Upper lobe of left lung (tissue), 6 donors: Measurements from ENCODE around the gene SOCS7. TPM values are rescaled to one million over a fixed set of nuclear protein-coding genes. Genes with fewer than 3 reads are reported as not detected.

Source experiments
- ATAC-seq, 2 donors: fragments of 200-7000 bp; cut with Tn5 transposase; one replicate each; pipeline ENCODE4 v1.9.1; 2022; ENCODE audit warnings: mild to moderate bottlenecking in 2 of 2, moderate library complexity in 2 of 2; ENCODE audit not compliant: low FRiP score in 2 of 2
- DNase-seq, 2 donors: peaks; one replicate each; pipeline ENCODE4 v3.0.0-alpha.2; 2019 to 2020
- H3K27ac ChIP-seq, 4 donors: fragments of 200-600 bp; sonication (generic); one replicate each; pipeline ENCODE4 v1.5.1; 2016 to 2019
- H3K27me3 ChIP-seq, 4 donors: fragments of 200-600 bp; sonication (generic); one replicate each; pipeline ENCODE4 v1.5.1; 2017 to 2019
- H3K36me3 ChIP-seq, 4 donors: fragments of 200-600 bp; sonication (generic); one replicate each; pipeline ENCODE4 v1.5.1; 2016 to 2019
- H3K4me1 ChIP-seq, 4 donors: fragments of 200-600 bp; sonication (generic); one replicate each; pipeline ENCODE4 v1.5.1; 2018 to 2019
- H3K4me3 ChIP-seq, 4 donors: fragments of 200-600 bp; sonication (generic); one replicate each; pipeline ENCODE4 v1.5.1; 2017 to 2019; ENCODE audit warnings: mild to moderate bottlenecking in 2 of 4, moderate library complexity in 1 of 4
- H3K9me3 ChIP-seq, 4 donors: fragments of 200-600 bp; sonication (generic); one replicate each; pipeline ENCODE4 v1.5.1; 2018 to 2019
- EP300 ChIP-seq, 4 donors: sonication (generic); formaldehyde crosslinking; IDR thresholded peaks; one replicate each; pipeline ENCODE4 v1.5.1; 2017; ENCODE audit warnings: antibody characterized with exemption in 4 of 4, control low read depth in 2 of 4
- POLR2A ChIP-seq, 4 donors: fragments of 450-650 bp; IDR thresholded peaks; one replicate each; pipeline ENCODE4 v1.5.1; 2016 to 2017; ENCODE audit warnings: antibody characterized with exemption in 4 of 4, mild to moderate bottlenecking in 2 of 4
- POLR2AphosphoS5 ChIP-seq, 2 donors: sonication (generic); formaldehyde crosslinking; IDR thresholded peaks; one replicate each; pipeline ENCODE4 v1.5.1; 2017; ENCODE audit warnings: antibody characterized with exemption in 2 of 2
- WGBS, 2 donors: methylation state at CpG; one replicate each; pipeline ENCODE4 v1.1.5; 2017 to 2018; 5-methylcytosine and 5-hydroxymethylcytosine counted together
- total RNA-seq, 6 donors: library from RNA; depleted of rRNA in 4 of 6; stranded (reverse); fragments of >200 nt in 4 of 6; gene quantifications; one replicate each; pipeline versions ENCODE4 v1.1.0 to v1.2.1, GENCODE V29; 2016 to 2021
- TF ChIP-seq, protein P1 (sequence below), 6 experiments: fragments of 450-650 bp in 4 of 6; fragments of 200-600 bp in 2 of 6; sonication (generic) in 2 of 6; IDR thresholded peaks; one replicate each; pipeline ENCODE4 v1.5.1; 2016 to 2019; ENCODE audit warnings: antibody characterized with exemption in 6 of 6
- donor health status: DM: no; HTN: no; CAD: no; lungs with moderate emphysema.
- donor health status: DM: no; HTN: yes; CAD: no; lungs with severe emphysema.

SOCS7 gene
- total RNA-seq, 6 donors from 2014 or later, result 17.5 to 40.4 (median 23.3) TPM

DNA sequence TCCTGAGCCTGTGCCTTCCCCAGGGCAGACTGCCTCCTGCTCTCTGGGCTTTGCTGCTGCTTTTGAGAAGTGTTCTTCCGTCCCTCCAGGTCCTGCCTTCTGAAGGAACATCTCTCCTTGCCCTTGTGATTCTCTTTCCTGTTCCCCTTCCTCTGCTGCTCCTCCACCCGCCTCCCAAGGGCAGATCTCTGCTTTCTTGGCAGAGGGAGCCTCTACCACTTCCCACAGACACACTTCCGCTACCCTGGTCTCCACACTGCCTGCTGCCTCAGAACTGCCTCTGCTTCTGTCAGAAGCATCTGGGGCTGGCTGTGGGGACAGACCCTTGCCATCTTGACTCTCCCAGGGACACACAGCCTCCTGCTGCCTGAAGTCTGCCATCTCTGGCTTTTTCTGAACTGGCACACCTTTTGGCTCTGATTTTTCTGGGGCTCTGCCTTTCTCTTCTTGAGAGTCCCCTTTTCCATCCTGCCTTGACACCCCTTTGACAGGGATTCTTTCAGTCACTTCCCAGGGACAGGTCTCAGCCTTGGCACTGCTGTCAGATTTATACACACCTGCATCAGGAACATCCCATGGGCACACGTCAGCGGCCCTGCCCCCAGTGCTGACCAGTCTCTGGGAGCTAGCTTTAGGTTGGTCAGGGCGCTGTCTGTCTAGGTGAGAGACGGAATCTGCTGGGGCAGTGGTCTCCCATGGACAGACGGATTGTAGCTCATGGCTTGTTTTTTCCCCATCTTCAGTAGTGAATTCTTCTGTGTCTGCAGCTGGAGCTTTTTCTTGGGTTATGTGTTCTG is 24.4 kb upstream of the SOCS7 start:
- ATAC-seq, result peak in 1 of 2 donors; percentile 66
- Histone ChIP-seq H3K27ac (peak overlapping the region in 1 of 4 donors; percentile 41), H3K36me3 (peaks cover 0 to 15% (median 4%) of the 10 kb centered on the region in 4 donors), H3K4me1 (peaks cover 0 to 19% (median 13%) of the 10 kb centered on the region in 4 donors), H3K4me3 (no peak overlapping the region), H3K9me3 (no peaks in the 10 kb centered on the region), H3K27me3 (no peaks in the 10 kb centered on the region)
- DNase-seq, result peak in 1 of 2 donors; percentile 32
- 38 to 71% methylated on average over 4 to 6 of the region's 8 CpGs for WGBS, 2 donors
- no peak for TF ChIP-seq POLR2A (IDR thresholded peaks at IDR 0.05)
- TF ChIP-seq, protein P1, sequence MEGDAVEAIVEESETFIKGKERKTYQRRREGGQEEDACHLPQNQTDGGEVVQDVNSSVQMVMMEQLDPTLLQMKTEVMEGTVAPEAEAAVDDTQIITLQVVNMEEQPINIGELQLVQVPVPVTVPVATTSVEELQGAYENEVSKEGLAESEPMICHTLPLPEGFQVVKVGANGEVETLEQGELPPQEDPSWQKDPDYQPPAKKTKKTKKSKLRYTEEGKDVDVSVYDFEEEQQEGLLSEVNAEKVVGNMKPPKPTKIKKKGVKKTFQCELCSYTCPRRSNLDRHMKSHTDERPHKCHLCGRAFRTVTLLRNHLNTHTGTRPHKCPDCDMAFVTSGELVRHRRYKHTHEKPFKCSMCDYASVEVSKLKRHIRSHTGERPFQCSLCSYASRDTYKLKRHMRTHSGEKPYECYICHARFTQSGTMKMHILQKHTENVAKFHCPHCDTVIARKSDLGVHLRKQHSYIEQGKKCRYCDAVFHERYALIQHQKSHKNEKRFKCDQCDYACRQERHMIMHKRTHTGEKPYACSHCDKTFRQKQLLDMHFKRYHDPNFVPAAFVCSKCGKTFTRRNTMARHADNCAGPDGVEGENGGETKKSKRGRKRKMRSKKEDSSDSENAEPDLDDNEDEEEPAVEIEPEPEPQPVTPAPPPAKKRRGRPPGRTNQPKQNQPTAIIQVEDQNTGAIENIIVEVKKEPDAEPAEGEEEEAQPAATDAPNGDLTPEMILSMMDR (IDR thresholded peaks at IDR 0.05), result no peak
- no peak for TF ChIP-seq POLR2AphosphoS5 (IDR thresholded peaks at IDR 0.05)
- TF ChIP-seq EP300 (IDR thresholded peaks at IDR 0.05), result no peak

DNA sequence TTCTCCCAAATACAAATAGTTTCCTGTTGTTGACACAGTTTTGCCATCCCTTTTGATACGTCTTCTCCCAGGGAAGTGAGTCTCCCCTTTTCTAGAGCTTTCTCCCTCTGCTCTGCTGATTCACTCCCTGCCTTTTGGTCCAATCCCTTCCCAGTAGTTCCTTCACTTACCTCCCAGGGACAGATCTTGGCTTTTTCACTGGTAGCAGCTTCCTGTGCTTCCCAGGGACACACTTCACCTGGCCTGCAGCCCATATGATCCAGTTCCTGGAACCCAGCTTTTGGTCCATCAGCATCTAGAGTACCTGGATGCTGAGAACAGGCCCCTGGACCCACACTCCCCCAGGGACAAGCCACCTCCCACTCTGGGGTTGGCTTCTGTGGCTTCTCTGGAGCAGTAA is 23.7 kb upstream of the SOCS7 start:
- TF ChIP-seq POLR2A (IDR thresholded peaks at IDR 0.05) (no peak), POLR2AphosphoS5 (IDR thresholded peaks at IDR 0.05) (no peak)
- no peaks in the 10 kb centered on the region for H3K9me3 ChIP-seq
- peaks cover 0 to 8% (median 3%) of the 10 kb centered on the region in 4 donors for H3K36me3 ChIP-seq
- WGBS, 2 donors, result 38 to 60% methylated on average over 1 of the region's 1 CpG
- DNase-seq, result no peak
- no peaks in the 10 kb centered on the region for H3K27me3 ChIP-seq
- no peak overlapping the region for H3K4me3 ChIP-seq
- H3K4me1 ChIP-seq, result peaks cover 0 to 19% (median 13%) of the 10 kb centered on the region in 4 donors
- no peak for ATAC-seq
- H3K27ac ChIP-seq, result no peak overlapping the region

DNA sequence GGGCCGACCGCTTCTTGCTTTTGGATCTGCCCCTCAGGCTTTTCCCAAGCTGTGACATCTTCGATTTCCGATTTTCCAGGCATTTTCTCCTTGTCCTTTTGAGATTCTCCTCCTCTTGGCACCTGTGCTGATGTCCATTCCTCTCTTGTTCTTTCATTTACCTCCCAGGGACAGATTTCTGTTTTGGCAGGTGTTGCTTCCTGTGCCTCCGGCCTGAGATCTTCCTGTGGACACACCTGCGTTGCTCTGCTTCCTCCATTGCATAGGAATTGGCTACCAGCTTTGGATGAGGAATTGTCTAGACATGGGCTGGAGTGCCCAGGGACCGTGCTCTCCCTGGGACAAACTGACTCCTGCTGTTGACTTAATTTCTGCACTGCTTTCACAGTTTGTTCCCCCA is 23.0 kb upstream of the SOCS7 start:
- no peak overlapping the region for H3K4me3 ChIP-seq
- H3K4me1 ChIP-seq, result peaks cover 0 to 19% (median 13%) of the 10 kb centered on the region in 4 donors
- no peak for ATAC-seq
- 77 to 87% methylated on average over 7 of the region's 7 CpGs for WGBS, 2 donors
- H3K27me3 ChIP-seq, result no peaks in the 10 kb centered on the region
- no peak overlapping the region for H3K27ac ChIP-seq
- no peak for TF ChIP-seq POLR2AphosphoS5 (IDR thresholded peaks at IDR 0.05)
- TF ChIP-seq POLR2A (IDR thresholded peaks at IDR 0.05), result no peak
- no peak for TF ChIP-seq EP300 (IDR thresholded peaks at IDR 0.05)
- TF ChIP-seq, protein P1 (IDR thresholded peaks at IDR 0.05), result no peak
- no peaks in the 10 kb centered on the region for H3K9me3 ChIP-seq
- H3K36me3 ChIP-seq, result peaks cover 0 to 1% (median 0%) of the 10 kb centered on the region in 4 donors
- no peak for DNase-seq

DNA sequence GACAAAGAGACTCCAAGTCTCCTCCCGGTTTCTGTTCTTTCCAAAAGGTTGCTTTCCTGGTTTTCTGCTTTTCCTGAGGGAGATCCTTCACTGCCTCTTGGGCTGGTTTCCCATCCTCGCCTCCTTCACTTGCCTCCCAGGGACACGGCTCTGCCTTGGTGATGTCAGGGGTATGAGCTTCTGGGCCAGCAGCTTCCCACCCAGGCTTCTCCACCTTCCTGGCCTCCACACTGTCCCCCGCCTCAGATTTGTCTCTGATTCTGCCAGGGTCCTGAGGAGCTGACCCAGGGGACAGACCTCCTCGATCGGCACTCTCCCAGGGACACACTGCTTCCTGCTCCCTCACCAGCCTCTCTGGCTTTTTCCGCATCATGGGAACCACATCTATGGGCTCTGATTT is 22.4 kb upstream of the SOCS7 start:
- no peak for ATAC-seq
- H3K27ac ChIP-seq, result no peak overlapping the region
- DNase-seq, result no peak
- no peak overlapping the region for H3K4me3 ChIP-seq
- no peaks in the 10 kb centered on the region for H3K27me3 ChIP-seq
- WGBS, 2 donors, result 87 to 88% methylated on average over 7 of the region's 7 CpGs
- H3K4me1 ChIP-seq, result peaks cover 0 to 19% (median 13%) of the 10 kb centered on the region in 4 donors
- TF ChIP-seq POLR2A (IDR thresholded peaks at IDR 0.05) (no peak), EP300 (IDR thresholded peaks at IDR 0.05) (no peak), POLR2AphosphoS5 (IDR thresholded peaks at IDR 0.05) (no peak)
- TF ChIP-seq, protein P1 (IDR thresholded peaks at IDR 0.05), result no peak
- no peaks in the 10 kb centered on the region for H3K36me3 ChIP-seq
- H3K9me3 ChIP-seq, result no peaks in the 10 kb centered on the region

DNA sequence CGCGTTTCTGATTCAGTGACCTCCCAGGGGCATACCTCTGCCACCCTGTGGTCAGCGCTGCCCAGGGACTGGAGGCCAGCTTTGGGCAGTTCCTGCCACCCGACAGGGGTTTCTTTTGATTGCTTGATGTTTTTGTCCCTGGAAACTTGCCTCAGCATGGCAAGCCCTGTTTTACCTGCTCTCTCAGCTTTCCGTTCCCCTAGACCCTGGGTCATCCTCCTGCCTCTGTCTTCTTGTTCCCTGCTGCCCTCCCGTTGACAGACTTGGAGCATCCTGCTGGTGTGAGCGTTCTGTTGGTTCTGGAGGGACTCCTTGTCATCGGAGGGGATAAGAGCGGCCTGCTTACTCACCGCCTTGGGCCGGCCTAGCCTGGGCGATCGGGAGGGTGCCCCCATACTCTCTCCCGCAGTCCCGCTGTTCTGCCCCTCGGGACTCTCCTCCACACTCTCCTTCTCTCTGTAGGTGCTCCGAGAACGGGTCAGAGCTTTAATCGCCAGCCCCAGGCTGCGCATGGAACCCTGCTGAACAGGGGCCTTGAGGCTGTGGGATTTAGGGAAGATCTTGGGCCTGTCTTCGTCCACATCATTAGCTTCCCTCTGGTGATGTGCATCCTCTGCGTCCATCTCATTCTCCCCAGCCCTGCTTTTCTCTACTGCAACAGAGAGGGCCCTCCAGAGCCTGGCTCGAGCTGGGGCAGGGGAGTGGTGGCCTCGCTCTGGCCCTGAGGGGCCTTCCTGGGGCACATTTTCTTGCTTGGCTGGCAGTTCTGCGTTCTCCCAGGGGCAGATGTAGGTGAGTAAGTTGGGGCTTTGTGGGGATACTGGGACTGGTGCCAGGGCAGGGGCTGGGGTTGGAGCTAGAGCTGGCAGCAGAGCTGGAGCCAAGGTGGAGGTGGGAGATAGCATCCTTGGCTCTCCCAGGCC is 21.6 kb upstream of the SOCS7 start:
- TF ChIP-seq EP300 (IDR thresholded peaks at IDR 0.05) (no peak), POLR2AphosphoS5 (IDR thresholded peaks at IDR 0.05) (no peak), POLR2A (IDR thresholded peaks at IDR 0.05) (no peak)
- TF ChIP-seq, protein P1 (IDR thresholded peaks at IDR 0.05), result no peak
- 90 to 92% methylated on average over 24 to 25 of the region's 25 CpGs for WGBS, 2 donors
- DNase-seq, result no peak

More for the DNA sequence above, 21.6 kb upstream of the SOCS7 start:
- no peaks in the 10 kb centered on the region for H3K9me3 ChIP-seq
- no peak for ATAC-seq
- H3K27me3 ChIP-seq, result no peaks in the 10 kb centered on the region
- no peak overlapping the region for H3K4me3 ChIP-seq
- no peaks in the 10 kb centered on the region for H3K36me3 ChIP-seq
- H3K27ac ChIP-seq, result no peak overlapping the region
- peaks cover 0 to 16% (median 10%) of the 10 kb centered on the region in 4 donors for H3K4me1 ChIP-seq
